GM19438 (cell line): Measurements from ENCODE around the gene CASP12.

Experiments used
- ATAC-seq: cut with Tn5 transposase; IDR thresholded peaks from one replicate; pipeline ENCODE4 v1.9.1; 2021; ENCODE audit warnings: low read depth; ENCODE audit not compliant: unreplicated experiment

CASP12 gene

GRCh38 chr11:104841973-104842525 is 56.2 kb downstream of the CASP12 start:
- no peak for ATAC-seq

GRCh38 chr11:104841185-104841584 is 57.1 kb downstream of the CASP12 start:
- no peak for ATAC-seq

GRCh38 chr11:104837969-104838639 is 60.2 kb downstream of the CASP12 start:
- ATAC-seq = no peak

GRCh38 chr11:104836691-104837090 is 61.6 kb downstream of the CASP12 start:
- ATAC-seq = no peak
